SK-N-SH (cell line): ENCODE results near the gene EXD2. TPM values are rescaled to one million over a fixed set of nuclear protein-coding genes. Genes with fewer than 3 reads are reported as not detected.

Experiments used
- CTCF ChIA-PET: fragments of 300-600, 350-600 bp; formaldehyde crosslinking; extraction: SDS; loops from one replicate; lab custom pipeline; 2021; lab: Yijun Ruan, JAX
- POLR2A ChIA-PET: fragments of 350-600 bp; sonication (Branson Sonifier 250); formaldehyde crosslinking; extraction: SDS; loops from one replicate; lab custom pipeline; 2020; ENCODE audit warnings: antibody characterized with exemption, inconsistent platforms; lab: Yijun Ruan, JAX
- DNase-seq: peaks from one replicate; pipeline ENCODE4 v3.0.0; 2012
- H2AFZ ChIP-seq: fragments of 200-600 bp; sonication (generic); 2 replicates; pipeline ENCODE4 v1.8.1; 2016; ENCODE audit warnings: antibody characterized with exemption, mild to moderate bottlenecking, low read depth
- H3F3A ChIP-seq: fragments of 200-600 bp; sonication (generic); replicated peaks from 2 replicates; pipeline ENCODE3; 2016; ENCODE audit warnings: antibody characterized with exemption, mild to moderate bottlenecking; ENCODE audit not compliant: insufficient read depth
- H3K27ac ChIP-seq, 2 experiments: fragments of 200-500 bp in 1 of 2; fragments of 200-600 bp in 1 of 2; sonication (Bioruptor generic) in 1 of 2; sonication (generic), shearing (Covaris generic) in 1 of 2; 2 replicates each; pipeline versions ENCODE4 v1.5.1 to v1.6.1; 2014 to 2016; ENCODE audit warnings: low read depth in 2 of 2, inconsistent platforms in 1 of 2, low read length in 1 of 2, mild to moderate bottlenecking in 1 of 2, mixed read lengths in 1 of 2
- H3K27me3 ChIP-seq: fragments of 200-600 bp; sonication (generic), shearing (Covaris generic); 2 replicates; pipeline ENCODE4 v1.6.1; 2016; ENCODE audit warnings: mixed run types; ENCODE audit not compliant: insufficient read depth
- H3K36me3 ChIP-seq, 2 experiments: fragments of 200-500 bp in 1 of 2; fragments of 200-600 bp in 1 of 2; sonication (Bioruptor generic) in 1 of 2; sonication (generic) in 1 of 2; replicated peaks in 1 of 2; 2 replicates each; pipeline versions ENCODE3 to v1.5.1; 2014 to 2016; ENCODE audit warnings: low read length in 1 of 2, mild to moderate bottlenecking in 1 of 2; ENCODE audit not compliant: insufficient read depth in 2 of 2, control insufficient read depth in 1 of 2
- H3K4me1 ChIP-seq, 2 experiments: fragments of 200-500 bp in 1 of 2; fragments of 200-600 bp in 1 of 2; sonication (Bioruptor generic) in 1 of 2; sonication (generic), shearing (Covaris generic) in 1 of 2; 2 replicates each; pipeline versions ENCODE4 v1.5.1 to v1.6.1; 2014 to 2016; ENCODE audit warnings: low read depth in 1 of 2, low read length in 1 of 2, mixed run types in 1 of 2; ENCODE audit not compliant: insufficient read depth in 2 of 2, control insufficient read depth in 1 of 2
- H3K4me2 ChIP-seq: fragments of 200-600 bp; sonication (generic), shearing (Covaris generic); 2 replicates; pipeline ENCODE4 v1.6.1; 2017; ENCODE audit warnings: mixed run types
- H3K4me3 ChIP-seq, 2 experiments: fragments of 200-500 bp in 1 of 2; fragments of 200-600 bp in 1 of 2; sonication (Bioruptor generic) in 1 of 2; sonication (generic), shearing (Covaris generic) in 1 of 2; 2 replicates each; pipeline versions ENCODE4 v1.5.1 to v1.8.1; 2014 to 2016; ENCODE audit warnings: low read depth in 2 of 2, inconsistent platforms in 1 of 2, low read length in 1 of 2, mild to moderate bottlenecking in 1 of 2, mixed read lengths in 1 of 2, moderate library complexity in 1 of 2
- H3K79me2 ChIP-seq: fragments of 200-600 bp; sonication (generic); 2 replicates; pipeline ENCODE4 v1.8.1; 2017; ENCODE audit warnings: mild to moderate bottlenecking; ENCODE audit not compliant: insufficient read depth
- H3K9ac ChIP-seq: fragments of 200-600 bp; sonication (generic); 2 replicates; pipeline ENCODE4 v1.6.1; 2017; ENCODE audit warnings: mixed run types
- H3K9me2 ChIP-seq: fragments of 200-600 bp; sonication (generic); 2 replicates; pipeline ENCODE4 v1.6.1; 2017; ENCODE audit warnings: mixed run types
- H3K9me3 ChIP-seq: fragments of 200-600 bp; sonication (generic); 2 replicates; pipeline ENCODE4 v1.6.1; 2017; ENCODE audit warnings: mixed run types, mild to moderate bottlenecking, moderate library complexity
- H4K20me1 ChIP-seq: fragments of 200-600 bp; sonication (generic); 2 replicates; pipeline ENCODE4 v1.6.1; 2017; ENCODE audit warnings: mild to moderate bottlenecking, mixed run types; ENCODE audit not compliant: insufficient read depth
- CHD2 ChIP-seq: fragments of 150-350 bp; IDR thresholded peaks from 2 replicates; pipeline ENCODE4 v1.6.1; 2018; ENCODE audit warnings: low read length; ENCODE audit not compliant: partially characterized antibody
- EP300 ChIP-seq, 2 experiments: IDR thresholded peaks; 2 replicates each; pipeline versions ENCODE4 v1.4.0 to v1.6.1; 2012; ENCODE audit warnings: borderline replicate concordance in 1 of 2, low read depth in 1 of 2, low read length in 1 of 2
- EZH2phosphoT487 ChIP-seq: fragments of 200-600 bp; sonication (generic); IDR thresholded peaks from 2 replicates; pipeline ENCODE4 v1.6.1; 2017; ENCODE audit warnings: low read depth, mixed run types, mild to moderate bottlenecking, antibody characterized with exemption, moderate library complexity, borderline replicate concordance
- FOSL2 ChIP-seq: IDR thresholded peaks from 2 replicates; pipeline ENCODE4 v1.4.0; 2012; ENCODE audit warnings: low read depth, mild to moderate bottlenecking, moderate library complexity, borderline replicate concordance
- FOXJ3 ChIP-seq: sonication (generic); formaldehyde crosslinking; IDR thresholded peaks from 2 replicates; pipeline ENCODE4 v1.5.1; 2020; ENCODE audit warnings: mild to moderate bottlenecking, missing genetic modification reagents
- FOXM1 ChIP-seq: IDR thresholded peaks from 2 replicates; pipeline ENCODE4 v1.4.0; 2012; ENCODE audit warnings: low read depth, mild to moderate bottlenecking
- GABPA ChIP-seq: IDR thresholded peaks from 2 replicates; pipeline ENCODE4 v1.4.0; 2012; ENCODE audit warnings: low read depth, mild to moderate bottlenecking
- GATA2 ChIP-seq: sonication (generic); formaldehyde crosslinking; IDR thresholded peaks from 2 replicates; pipeline ENCODE4 v1.5.0; 2020; ENCODE audit warnings: mild to moderate bottlenecking, missing genetic modification reagents
- IRF3 ChIP-seq: fragments of 150-350 bp; IDR thresholded peaks from 2 replicates; pipeline ENCODE4 v1.6.1; 2016; ENCODE audit warnings: mild to moderate bottlenecking, low read depth, low read length
- NFIC ChIP-seq: IDR thresholded peaks from 2 replicates; pipeline ENCODE4 v1.4.0; 2012; ENCODE audit warnings: borderline replicate concordance
- RAD21 ChIP-seq: IDR thresholded peaks from 2 replicates; pipeline ENCODE4 v1.6.1; 2012; ENCODE audit warnings: mild to moderate bottlenecking, low read length
- RCOR1 ChIP-seq: fragments of 150-350 bp; IDR thresholded peaks from 2 replicates; pipeline ENCODE4 v1.6.1; 2017; ENCODE audit warnings: antibody characterized with exemption, low read length
- RFX5 ChIP-seq: IDR thresholded peaks from 2 replicates; pipeline ENCODE4 v1.6.1; 2012; ENCODE audit warnings: mild to moderate bottlenecking, improper control_type of control experiment, low read length
- TCF12 ChIP-seq: IDR thresholded peaks from 2 replicates; pipeline ENCODE4 v1.4.0; 2012
- USF1 ChIP-seq: IDR thresholded peaks from 2 replicates; pipeline ENCODE4 v1.4.0; 2012; ENCODE audit warnings: low read depth, borderline replicate concordance
- ZBTB33 ChIP-seq: IDR thresholded peaks from 2 replicates; pipeline ENCODE4 v1.4.0; 2012; ENCODE audit warnings: low read depth, borderline replicate concordance
- WGBS: methylation state at CpG from one replicate; pipeline ENCODE4 v1.1.6; 2017; ENCODE audit warnings: low lambda C conversion rate; 5-methylcytosine and 5-hydroxymethylcytosine counted together
- polyA plus RNA-seq, 3 experiments: library from polyadenylated mRNA; depleted of rRNA; stranded (reverse); fragments of >200 nt; gene quantifications; 2 replicates each; pipeline ENCODE4 v1.2.3, GENCODE V29; 2012

The EXD2 gene
- polyA plus RNA-seq, 1 of the 3 experiments (the other 2 are of a cell fraction), result 15.1 TPM

- peak; percentile 32 for DNase-seq
- Histone ChIP-seq H3F3A (no peaks in the 10 kb centered on the region), H2AFZ (no peak overlapping the region), H3K9ac (no peak overlapping the region), H3K79me2 (no peaks in the 10 kb centered on the region), H4K20me1 (no peaks in the 10 kb centered on the region), H3K9me3 (no peaks in the 10 kb centered on the region), H3K27me3 (no peaks in the 10 kb centered on the region), H3K27ac (peak overlapping the region in 1 of 2 experiments; percentile 54; a peak in 2 of 4 replicates), H3K4me2 (no peak overlapping the region), H3K36me3 (no peaks in the 10 kb centered on the region), H3K9me2 (no peaks in the 10 kb centered on the region), H3K4me3 (no peak overlapping the region), H3K4me1 (peaks cover 0 to 26% of the 10 kb centered on the region in 2 experiments; a peak in 2 of 4 replicates)
- WGBS, result 85% methylated on average over 9 of the region's 9 CpGs
- CTCF ChIA-PET, result interaction anchor here (0.7 to 2.9 kb wide), 22 partner anchors 11 to 896 kb away, joined by 3 to 18 read pairs (median 4); partner anchors contain the start of gene GALNT16
- TF ChIP-seq RFX5 (no peak), IRF3 (no peak), GABPA (no peak), RAD21 (peak; percentile 35; the same call in 1 of the 2 replicates), NFIC (no peak), FOSL2 (no peak), EZH2phosphoT487 (no peak)
- POLR2A ChIA-PET, result interaction anchor here (0.6 to 1.1 kb wide), 2 partner anchors 111 to 197 kb away, joined by 3 to 5 read pairs; partner anchors contain the start of genes ERH and SLC39A9
Measured at GRCh38 chr14:69287098-69288010, 96.1 kb downstream of the EXD2 start.

GRCh38 chr14:69288011-69288771 is 96.9 kb downstream of the EXD2 start:
- Histone ChIP-seq H3F3A (no peaks in the 10 kb centered on the region), H3K4me1 (peaks cover 0 to 27% of the 10 kb centered on the region in 2 experiments; a peak in 2 of 4 replicates), H3K9me3 (no peaks in the 10 kb centered on the region), H3K79me2 (no peaks in the 10 kb centered on the region), H3K4me3 (no peak overlapping the region), H3K9me2 (no peaks in the 10 kb centered on the region), H3K27me3 (no peaks in the 10 kb centered on the region), H4K20me1 (no peaks in the 10 kb centered on the region), H3K36me3 (no peaks in the 10 kb centered on the region), H2AFZ (no peak overlapping the region), H3K27ac (peak overlapping the region in 1 of 2 experiments; percentile 54; a peak in 2 of 4 replicates), H3K9ac (no peak overlapping the region), H3K4me2 (no peak overlapping the region)
- ChIA-PET POLR2A (interaction anchor here (0.6 to 1.1 kb wide), 2 partner anchors 110 to 198 kb away, joined by 3 to 5 read pairs; partner anchors contain the start of genes ERH and SLC39A9), CTCF (interaction anchor here (0.7 to 2.9 kb wide), 21 partner anchors 10 to 895 kb away, joined by 3 to 18 read pairs (median 4); partner anchors contain the start of gene GALNT16)
- 43% methylated on average over 8 of the region's 8 CpGs for WGBS
- DNase-seq, result peak; percentile 50
- TF ChIP-seq TCF12 (peak; percentile 60), CHD2 (peak; percentile 9), FOSL2 (no peak), IRF3 (no peak), RAD21 (peak; percentile 46), FOXJ3 (CRISPR knock-in tag) (no peak), RCOR1 (peak; percentile 4; the same call in 1 of the 2 replicates), ZBTB33 (no peak), FOXM1 (no peak), USF1 (no peak), EP300 (IDR thresholded peaks at IDR 0.05; ENCODE audit: borderline replicate concordance in 1 of 2, low read depth in 1 of 2, low read length in 1 of 2) (peak in 1 of 2 experiments; percentile 32; a peak in 1 of 4 replicates), GATA2 (CRISPR knock-in tag) (peak; percentile 61)
